ENCODE results near the gene MRPS14. TPM values are rescaled to one million over a fixed set of nuclear protein-coding genes. Genes with fewer than 3 reads are reported as not detected.

Gene MRPS14
- total RNA-seq, 1 donor from 2014 or later, result 32.5 TPM

Other genes starting within 250 kb of the MRPS14 start
- 115 and 218 TPM in 2 replicates for gene CACYBP, start 23.5 kb downstream of the MRPS14 start, total RNA-seq
- under 0.01 TPM in 1 of 2 replicates, not detected in the other for gene TNN, start 44.4 kb upstream of the MRPS14 start, total RNA-seq
- 9.2 and 10.0 TPM in 2 replicates for gene KIAA0040, start 169.4 kb upstream of the MRPS14 start, total RNA-seq

All from dermis microvascular lymphatic vessel endothelial cell (primary cell).